ENCODE measurements around the gene TIMM17A.
"Not testable (repeated sequence)": the region's sequence is repeated elsewhere in the genome, so short reads cannot be mapped to it uniquely, and the experiment has no call there.

The TIMM17A gene

GRCh38 chr1:201941420-201942128 lies 13.7 kb upstream of the TIMM17A start:
- DNase-seq, result no peak

- no peak for DNase-seq
These were observed 13.2 kb upstream of the TIMM17A start for GRCh38 chr1:201942129-201942495.

GRCh38 chr1:201944002-201944401 lies 11.3 kb upstream of the TIMM17A start:
- no peak for DNase-seq

GRCh38 chr1:201944639-201945038 lies 10.7 kb upstream of the TIMM17A start:
- no peak for DNase-seq

GRCh38 chr1:201945157-201945556 lies 10.1 kb upstream of the TIMM17A start:
- no peak for DNase-seq

GRCh38 chr1:201945863-201946223 lies 9.5 kb upstream of the TIMM17A start:
- no peak for DNase-seq

GRCh38 chr1:201946224-201946908 lies 8.9 kb upstream of the TIMM17A start, which contains the start of gene LMOD1:
Gene LMOD1 (minus strand): TSS chr1:201946548. CDS start chr1:201946340, 208 bp downstream.
- DNase-seq, result no peak

- no peak for DNase-seq
These were observed 7.7 kb upstream of the TIMM17A start for GRCh38 chr1:201947697-201948008.

GRCh38 chr1:201949491-201949890 lies 5.8 kb upstream of the TIMM17A start:
- DNase-seq, result no peak

GRCh38 chr1:201954263-201955008 lies 867 bp upstream of the TIMM17A start:
- DNase-seq, result peak; percentile 8

GRCh38 chr1:201955729-201956143 lies 433 bp downstream of the TIMM17A start:
- no peak for DNase-seq

GRCh38 chr1:201958348-201958747 lies 3.0 kb downstream of the TIMM17A start:
- DNase-seq, result no peak

GRCh38 chr1:201962382-201962781 lies 7.1 kb downstream of the TIMM17A start:
- not testable (repeated sequence) for DNase-seq

GRCh38 chr1:201964261-201964660 lies 9.0 kb downstream of the TIMM17A start:
- no peak for DNase-seq

- no peak for DNase-seq
These were observed 10.9 kb downstream of the TIMM17A start for GRCh38 chr1:201966171-201966570.

- DNase-seq, result no peak
These were observed 13.1 kb downstream of the TIMM17A start for GRCh38 chr1:201968202-201968925.

- no peak for DNase-seq
These were observed 15.2 kb downstream of the TIMM17A start for GRCh38 chr1:201970334-201971159.

- DNase-seq, result peak; percentile 70
These were observed 26.8 kb downstream of the TIMM17A start for GRCh38 chr1:201982082-201982622.

GRCh38 chr1:201982623-201983379 lies 27.5 kb downstream of the TIMM17A start, which contains the start of gene RNPEP:
Gene RNPEP (plus strand): TSS chr1:201982648. CDS start chr1:201982667, 19 bp downstream.
- DNase-seq, result peak; percentile 53

- DNase-seq, result no peak
These were observed 28.1 kb downstream of the TIMM17A start for GRCh38 chr1:201983380-201983805.

GRCh38 chr1:201984446-201984845 lies 29.1 kb downstream of the TIMM17A start:
- no peak for DNase-seq
